PFSK-1 (cell line): ENCODE results near the gene KRTAP12-2.

Source experiments
- FOXP2 ChIP-seq: optimal IDR thresholded peaks from 2 replicates; pipeline ENCODE3; 2011; ENCODE audit warnings: borderline replicate concordance, control low read depth, inconsistent platforms; ENCODE audit not compliant: insufficient read depth; ENCODE audit errors: extremely low read length, extremely low read depth
- SIN3A ChIP-seq: IDR thresholded peaks from 2 replicates; pipeline ENCODE4 v1.6.1; 2012; ENCODE audit warnings: mild to moderate bottlenecking, low read length, moderate library complexity, borderline replicate concordance; ENCODE audit not compliant: insufficient read depth
- TAF1 ChIP-seq: IDR thresholded peaks from 2 replicates; pipeline ENCODE4 v1.6.1; 2012; ENCODE audit warnings: low read length, control low read depth, borderline replicate concordance; ENCODE audit not compliant: insufficient read depth
- TF ChIP-seq, protein P1 (sequence below), 2 experiments: IDR thresholded peaks; 2 replicates each; pipeline versions ENCODE4 v1.6.1 to v1.8.0; 2011 to 2012; ENCODE audit warnings: low read depth in 2 of 2, low read length in 2 of 2, control low read depth in 1 of 2, inconsistent platforms in 1 of 2, mild to moderate bottlenecking in 1 of 2, moderate library complexity in 1 of 2; ENCODE audit not compliant: insufficient read depth in 1 of 2

- TF ChIP-seq TAF1: no peak
- TF ChIP-seq FOXP2: no peak
- TF ChIP-seq, protein P1, sequence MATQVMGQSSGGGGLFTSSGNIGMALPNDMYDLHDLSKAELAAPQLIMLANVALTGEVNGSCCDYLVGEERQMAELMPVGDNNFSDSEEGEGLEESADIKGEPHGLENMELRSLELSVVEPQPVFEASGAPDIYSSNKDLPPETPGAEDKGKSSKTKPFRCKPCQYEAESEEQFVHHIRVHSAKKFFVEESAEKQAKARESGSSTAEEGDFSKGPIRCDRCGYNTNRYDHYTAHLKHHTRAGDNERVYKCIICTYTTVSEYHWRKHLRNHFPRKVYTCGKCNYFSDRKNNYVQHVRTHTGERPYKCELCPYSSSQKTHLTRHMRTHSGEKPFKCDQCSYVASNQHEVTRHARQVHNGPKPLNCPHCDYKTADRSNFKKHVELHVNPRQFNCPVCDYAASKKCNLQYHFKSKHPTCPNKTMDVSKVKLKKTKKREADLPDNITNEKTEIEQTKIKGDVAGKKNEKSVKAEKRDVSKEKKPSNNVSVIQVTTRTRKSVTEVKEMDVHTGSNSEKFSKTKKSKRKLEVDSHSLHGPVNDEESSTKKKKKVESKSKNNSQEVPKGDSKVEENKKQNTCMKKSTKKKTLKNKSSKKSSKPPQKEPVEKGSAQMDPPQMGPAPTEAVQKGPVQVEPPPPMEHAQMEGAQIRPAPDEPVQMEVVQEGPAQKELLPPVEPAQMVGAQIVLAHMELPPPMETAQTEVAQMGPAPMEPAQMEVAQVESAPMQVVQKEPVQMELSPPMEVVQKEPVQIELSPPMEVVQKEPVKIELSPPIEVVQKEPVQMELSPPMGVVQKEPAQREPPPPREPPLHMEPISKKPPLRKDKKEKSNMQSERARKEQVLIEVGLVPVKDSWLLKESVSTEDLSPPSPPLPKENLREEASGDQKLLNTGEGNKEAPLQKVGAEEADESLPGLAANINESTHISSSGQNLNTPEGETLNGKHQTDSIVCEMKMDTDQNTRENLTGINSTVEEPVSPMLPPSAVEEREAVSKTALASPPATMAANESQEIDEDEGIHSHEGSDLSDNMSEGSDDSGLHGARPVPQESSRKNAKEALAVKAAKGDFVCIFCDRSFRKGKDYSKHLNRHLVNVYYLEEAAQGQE (IDR thresholded peaks at IDR 0.05; ENCODE audit: insufficient read depth in 1 of 2, low read depth in 2 of 2, low read length in 2 of 2): no peak
- no peak for TF ChIP-seq SIN3A
Observed at GRCh38 chr21:44684483-44684882, 17.8 kb upstream of the KRTAP12-2 start.
